Liver (tissue), 9 donors: ENCODE measurements around the gene TARS2. TPM values are rescaled to one million over a fixed set of nuclear protein-coding genes. Genes with fewer than 3 reads are reported as not detected.

Experiments
- DNase-seq: peaks from one replicate; pipeline ENCODE4 v3.0.0-alpha.2; 2017; ENCODE audit warnings: low spot score
- H3K27ac ChIP-seq, 2 donors: one replicate each; pipeline ENCODE4 v1.7.0; 2013; ENCODE audit warnings: inconsistent platforms in 2 of 2, low read length in 2 of 2, control low read depth in 1 of 2, low read depth in 1 of 2, mild to moderate bottlenecking in 1 of 2
- H3K27me3 ChIP-seq, 4 donors: one replicate each; pipeline versions ENCODE4 v1.6.1 to v1.7.0; 2013; ENCODE audit warnings: low read length in 3 of 4, inconsistent platforms in 1 of 4, mild to moderate bottlenecking in 1 of 4, moderate library complexity in 1 of 4; ENCODE audit not compliant: control insufficient read depth in 4 of 4, insufficient read depth in 4 of 4
- H3K36me3 ChIP-seq, 4 donors: one replicate each; pipeline versions ENCODE4 v1.6.1 to v1.7.0; 2013; ENCODE audit warnings: low read length in 3 of 4, mild to moderate bottlenecking in 3 of 4, low read depth in 1 of 4, moderate library complexity in 1 of 4; ENCODE audit not compliant: control insufficient read depth in 4 of 4, insufficient read depth in 3 of 4
- H3K4me1 ChIP-seq, 4 donors: one replicate each; pipeline versions ENCODE4 v1.6.1 to v1.7.0; 2013; ENCODE audit warnings: low read length in 3 of 4, mild to moderate bottlenecking in 3 of 4, moderate library complexity in 1 of 4; ENCODE audit not compliant: control insufficient read depth in 4 of 4, insufficient read depth in 4 of 4
- H3K4me3 ChIP-seq, 3 donors: one replicate each; pipeline versions ENCODE4 v1.6.1 to v1.7.0; 2013; ENCODE audit warnings: low read length in 3 of 3, control low read depth in 1 of 3, low read depth in 1 of 3, mild to moderate bottlenecking in 1 of 3
- H3K9ac ChIP-seq, 2 donors: one replicate each; pipeline ENCODE4 v1.7.0; 2013; ENCODE audit warnings: low read length in 2 of 2, mild to moderate bottlenecking in 2 of 2, moderate library complexity in 2 of 2, control low read depth in 1 of 2, low read depth in 1 of 2
- H3K9me3 ChIP-seq, 4 donors: one replicate each; pipeline versions ENCODE4 v1.6.1 to v1.7.0; 2013; ENCODE audit warnings: low read length in 3 of 4; ENCODE audit not compliant: control insufficient read depth in 4 of 4
- ATF3 ChIP-seq: IDR thresholded peaks from 2 replicates; pipeline ENCODE4 v1.6.1; 2016; ENCODE audit warnings: antibody characterized with exemption
- CTCF ChIP-seq: fragments of 150-350 bp; IDR thresholded peaks from 2 replicates; pipeline ENCODE4 v1.5.1; 2017; ENCODE audit warnings: improper control_type of control experiment, low read depth, low read length; ENCODE audit not compliant: missing input control
- EGR1 ChIP-seq, 2 donors: IDR thresholded peaks; 2 replicates each; pipeline ENCODE4 v1.6.1; 2016 to 2018; ENCODE audit warnings: antibody characterized with exemption in 2 of 2, low read depth in 2 of 2
- FOXA1 ChIP-seq: IDR thresholded peaks from 2 replicates; pipeline ENCODE4 v1.6.1; 2016; ENCODE audit warnings: antibody characterized with exemption
- HNF4A ChIP-seq, 2 donors: conservative IDR thresholded peaks; 2 replicates each; pipeline ENCODE4 v1.6.1; 2016; ENCODE audit warnings: antibody characterized with exemption in 2 of 2, mild to moderate bottlenecking in 2 of 2
- HNF4G ChIP-seq: IDR thresholded peaks from 2 replicates; pipeline ENCODE4 v1.6.1; 2016; ENCODE audit warnings: antibody characterized with exemption
- JUND ChIP-seq, 2 donors: IDR thresholded peaks; 2 replicates each; pipeline ENCODE4 v1.6.1; 2016; ENCODE audit warnings: antibody characterized with exemption in 2 of 2
- MAX ChIP-seq: IDR thresholded peaks from 2 replicates; pipeline ENCODE4 v1.6.1; 2016; ENCODE audit warnings: antibody characterized with exemption
- NR2F2 ChIP-seq: IDR thresholded peaks from 2 replicates; pipeline ENCODE4 v1.6.1; 2016; ENCODE audit warnings: antibody characterized with exemption
- RAD21 ChIP-seq, 2 donors: IDR thresholded peaks; 2 replicates each; pipeline ENCODE4 v1.6.1; 2016; ENCODE audit warnings: antibody characterized with exemption in 2 of 2, mild to moderate bottlenecking in 2 of 2
- REST ChIP-seq: IDR thresholded peaks from 2 replicates; pipeline ENCODE4 v1.6.1; 2016; ENCODE audit warnings: antibody characterized with exemption, mild to moderate bottlenecking
- RXRA ChIP-seq, 2 donors: IDR thresholded peaks; 2 replicates each; pipeline ENCODE4 v1.6.1; 2017 to 2018; ENCODE audit warnings: antibody characterized with exemption in 2 of 2, mild to moderate bottlenecking in 1 of 2
- SP1 ChIP-seq: IDR thresholded peaks from 2 replicates; pipeline ENCODE4 v1.6.1; 2018; ENCODE audit warnings: antibody characterized with exemption, mild to moderate bottlenecking
- TAF1 ChIP-seq: conservative IDR thresholded peaks from 2 replicates; pipeline ENCODE4 v1.6.1; 2016; ENCODE audit warnings: antibody characterized with exemption, mild to moderate bottlenecking
- YY1 ChIP-seq: IDR thresholded peaks from 2 replicates; pipeline ENCODE4 v1.6.1; 2016; ENCODE audit warnings: antibody characterized with exemption, mild to moderate bottlenecking
- ZBTB33 ChIP-seq: IDR thresholded peaks from 2 replicates; pipeline ENCODE4 v1.6.1; 2016; ENCODE audit warnings: antibody characterized with exemption
- WGBS: extraction: QIAGEN DNeasy Blood & Tissue Kit; methylation state at CpG from one replicate; pipeline ENCODE4 v1.1.7; 2013; 5-methylcytosine and 5-hydroxymethylcytosine counted together
- polyA plus RNA-seq, 2 donors: library from polyadenylated mRNA; stranded (reverse) in 1 of 2; unstranded in 1 of 2; fragments of 200-250 nt in 1 of 2; fragments of >200 nt in 1 of 2; fragmentation: Nextera tagmentation in 1 of 2; extraction: Ambion mirVana in 1 of 2; gene quantifications; one replicate each; pipeline versions ENCODE4 v1.2.1 to v1.2.3, GENCODE V29; 2013 to 2015
- total RNA-seq, 2 donors: library from RNA; depleted of rRNA; stranded (reverse); fragments of >200 nt; gene quantifications; one replicate each; pipeline ENCODE4 v1.2.3, GENCODE V29; 2014
- donor health status: healthy.
- donor health status: healthy.
- donor health status: healthy.
- donor health status: healthy.
- donor health status: healthy.

The TARS2 gene
- total and polyA plus RNA-seq, 4 donors, result 10.9 to 20.8 (median 18.6) TPM

- DNase-seq, result no peak
- WGBS, result 93% methylated on average over 8 of the region's 8 CpGs
- TF ChIP-seq RAD21 (IDR thresholded peaks at IDR 0.05), result no peak
- no peak for TF ChIP-seq MAX
- no peak for TF ChIP-seq FOXA1
- no peak for TF ChIP-seq CTCF
- no peak for TF ChIP-seq RXRA (IDR thresholded peaks at IDR 0.05)
- TF ChIP-seq SP1, result no peak
- TF ChIP-seq EGR1 (IDR thresholded peaks at IDR 0.05; ENCODE audit: low read depth in 2 of 2), result no peak
- no peak for TF ChIP-seq JUND (IDR thresholded peaks at IDR 0.05)
- TF ChIP-seq REST, result no peak
- no peak for TF ChIP-seq HNF4G
- TF ChIP-seq HNF4A (conservative IDR thresholded peaks at IDR 0.05), result no peak
- H3K27ac ChIP-seq, result no peak overlapping the region
- peaks cover 12 to 33% (median 22%) of the 10 kb centered on the region in 4 donors for H3K4me1 ChIP-seq
- H3K4me3 ChIP-seq, result no peak overlapping the region
- peaks cover 0 to 11% (median 4%) of the 10 kb centered on the region in 4 donors for H3K36me3 ChIP-seq
- H3K9ac ChIP-seq, result no peak overlapping the region
- no peaks in the 10 kb centered on the region for H3K9me3 ChIP-seq
- no peaks in the 10 kb centered on the region for H3K27me3 ChIP-seq
Measured at GRCh38 chr1:150554086-150554452, 66.8 kb downstream of the TARS2 start.

GRCh38 chr1:150555198-150555970, 68.2 kb downstream of the TARS2 start:
- DNase-seq, result no peak
- WGBS, result 86% methylated on average over 19 of the region's 19 CpGs
- H3K4me3 ChIP-seq, result no peak overlapping the region
- H3K9ac ChIP-seq, result no peak overlapping the region
- H3K36me3 ChIP-seq, result peaks cover 0 to 11% (median 4%) of the 10 kb centered on the region in 4 donors
- no peaks in the 10 kb centered on the region for H3K27me3 ChIP-seq
- TF ChIP-seq RXRA (IDR thresholded peaks at IDR 0.05), result no peak
- TF ChIP-seq YY1, result no peak
- TF ChIP-seq TAF1, result no peak
- TF ChIP-seq RAD21 (IDR thresholded peaks at IDR 0.05), result no peak
- TF ChIP-seq FOXA1, result no peak
- no peak for TF ChIP-seq HNF4A (conservative IDR thresholded peaks at IDR 0.05)
- no peak for TF ChIP-seq ZBTB33
- TF ChIP-seq ATF3, result no peak
- TF ChIP-seq SP1, result no peak
- TF ChIP-seq NR2F2, result no peak
- TF ChIP-seq REST, result no peak
- no peak for TF ChIP-seq MAX
- no peak for TF ChIP-seq HNF4G
- H3K9me3 ChIP-seq, result no peaks in the 10 kb centered on the region
- no peak overlapping the region for H3K27ac ChIP-seq
- peaks cover 12 to 37% (median 30%) of the 10 kb centered on the region in 4 donors for H3K4me1 ChIP-seq
